Vagina (tissue), 2 donors: ENCODE measurements around the gene SAE1. TPM values are rescaled to one million over a fixed set of nuclear protein-coding genes. Genes with fewer than 3 reads are reported as not detected.

Source experiments
- DNase-seq, 2 donors: peaks; one replicate each; pipeline ENCODE4 v3.0.0-alpha.2; 2017; ENCODE audit errors: extremely low spot score in 2 of 2
- H3K27ac ChIP-seq: fragments of 200-600 bp; sonication (generic); one replicate; pipeline ENCODE4 v1.5.1; 2019
- H3K27me3 ChIP-seq: fragments of 200-600 bp; sonication (generic); one replicate; pipeline ENCODE4 v1.5.1; 2019
- H3K36me3 ChIP-seq, 2 donors: fragments of 200-600 bp; sonication (generic); one replicate each; pipeline ENCODE4 v1.5.1; 2017 to 2019
- H3K4me1 ChIP-seq: fragments of 200-600 bp; sonication (generic); one replicate; pipeline ENCODE4 v1.5.1; 2019
- H3K4me3 ChIP-seq, 2 donors: fragments of 200-600 bp; sonication (generic); 1 replicate in 1 of 2; 2 replicates in 1 of 2; pipeline ENCODE4 v1.5.1; 2016 to 2019
- H3K9me3 ChIP-seq: fragments of 200-600 bp; sonication (generic); one replicate; pipeline ENCODE4 v1.5.1; 2019
- POLR2A ChIP-seq, 2 donors: fragments of 450-650 bp; IDR thresholded peaks; one replicate each; pipeline ENCODE4 v1.6.1; 2017; ENCODE audit warnings: antibody characterized with exemption in 2 of 2, mild to moderate bottlenecking in 2 of 2, moderate library complexity in 2 of 2
- POLR2AphosphoS5 ChIP-seq, 2 donors: sonication (generic); formaldehyde crosslinking; IDR thresholded peaks; one replicate each; pipeline ENCODE4 v1.9.0; 2017; ENCODE audit warnings: antibody characterized with exemption in 2 of 2, mild to moderate bottlenecking in 2 of 2, low read depth in 1 of 2; ENCODE audit not compliant: insufficient read depth in 1 of 2
- intact Hi-C: fragments of 100-400 bp; cut with DNase I; formaldehyde crosslinking; loops from one replicate; pipeline ENCODE4 v1.15.1; 2023
- total RNA-seq: library from RNA; depleted of rRNA; stranded (reverse); fragments of >200 nt; gene quantifications from one replicate; pipeline ENCODE4 v1.2.3, GENCODE V29; 2016
- TF ChIP-seq, protein P1 (sequence below), 3 experiments: fragments of 450-650 bp in 2 of 3; fragments of 200-600 bp in 1 of 3; sonication (generic) in 1 of 3; IDR thresholded peaks; one replicate each; pipeline ENCODE4 v1.5.1; 2017 to 2019; ENCODE audit warnings: antibody characterized with exemption in 3 of 3, mild to moderate bottlenecking in 2 of 3, moderate library complexity in 2 of 3

Gene SAE1
- total RNA-seq, 1 donor from 2014 or later: 32.7 TPM

DNA sequence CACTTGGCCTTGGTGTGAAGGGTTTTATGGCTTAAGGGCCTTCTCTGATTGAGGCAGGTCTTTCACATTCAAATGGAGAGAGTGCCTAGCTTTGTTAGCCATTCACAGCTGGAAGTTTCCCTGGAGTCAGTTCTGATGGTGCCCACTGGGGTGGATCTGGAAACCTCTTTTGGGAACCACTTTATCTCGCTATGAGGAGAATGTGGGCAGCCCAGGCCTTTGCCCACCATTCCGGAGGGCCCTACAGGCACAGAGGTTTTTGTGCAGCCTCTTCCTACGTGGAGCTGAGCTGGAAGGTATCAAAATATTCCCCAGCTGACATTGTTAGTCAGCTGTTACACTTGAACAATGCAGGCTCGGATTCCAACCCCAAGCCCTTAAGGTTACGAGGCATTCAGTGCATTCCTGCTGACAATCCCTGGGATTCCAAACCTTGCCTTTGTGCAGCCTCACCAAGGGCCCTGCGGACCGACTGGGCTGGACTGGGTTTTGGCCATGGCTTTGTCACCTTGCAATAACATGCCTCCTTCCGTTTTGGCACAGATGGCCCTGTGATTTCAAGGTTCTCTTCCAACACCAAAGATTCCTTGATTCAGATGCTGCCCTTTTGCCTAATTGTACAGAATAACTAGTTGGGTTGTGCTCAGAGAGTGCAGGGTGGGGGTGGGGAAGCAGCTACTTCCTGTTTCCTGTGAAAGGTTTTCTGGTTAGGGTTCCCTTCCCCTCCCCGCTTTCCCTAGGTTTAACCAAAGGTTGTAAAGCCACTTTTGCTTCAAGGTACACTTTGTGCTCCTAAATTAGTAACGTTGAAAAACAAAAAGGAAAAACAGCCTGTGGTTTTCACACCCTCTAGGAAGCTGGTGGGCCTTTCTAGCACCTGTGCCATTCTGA lies 27.0 kb downstream of the SAE1 start:
- TF ChIP-seq POLR2A (IDR thresholded peaks at IDR 0.05) (no peak), POLR2AphosphoS5 (IDR thresholded peaks at IDR 0.05; ENCODE audit: insufficient read depth in 1 of 2, low read depth in 1 of 2) (peak; percentile 21 to 67)
- TF ChIP-seq, protein P1, sequence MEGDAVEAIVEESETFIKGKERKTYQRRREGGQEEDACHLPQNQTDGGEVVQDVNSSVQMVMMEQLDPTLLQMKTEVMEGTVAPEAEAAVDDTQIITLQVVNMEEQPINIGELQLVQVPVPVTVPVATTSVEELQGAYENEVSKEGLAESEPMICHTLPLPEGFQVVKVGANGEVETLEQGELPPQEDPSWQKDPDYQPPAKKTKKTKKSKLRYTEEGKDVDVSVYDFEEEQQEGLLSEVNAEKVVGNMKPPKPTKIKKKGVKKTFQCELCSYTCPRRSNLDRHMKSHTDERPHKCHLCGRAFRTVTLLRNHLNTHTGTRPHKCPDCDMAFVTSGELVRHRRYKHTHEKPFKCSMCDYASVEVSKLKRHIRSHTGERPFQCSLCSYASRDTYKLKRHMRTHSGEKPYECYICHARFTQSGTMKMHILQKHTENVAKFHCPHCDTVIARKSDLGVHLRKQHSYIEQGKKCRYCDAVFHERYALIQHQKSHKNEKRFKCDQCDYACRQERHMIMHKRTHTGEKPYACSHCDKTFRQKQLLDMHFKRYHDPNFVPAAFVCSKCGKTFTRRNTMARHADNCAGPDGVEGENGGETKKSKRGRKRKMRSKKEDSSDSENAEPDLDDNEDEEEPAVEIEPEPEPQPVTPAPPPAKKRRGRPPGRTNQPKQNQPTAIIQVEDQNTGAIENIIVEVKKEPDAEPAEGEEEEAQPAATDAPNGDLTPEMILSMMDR (IDR thresholded peaks at IDR 0.05): peak in 1 of 3 experiments; percentile 7
- Histone ChIP-seq H3K4me3 (no peak overlapping the region), H3K27ac (peak overlapping the region; percentile 59), H3K36me3 (peaks cover 0 to 25% of the 10 kb centered on the region in 2 donors), H3K9me3 (no peaks in the 10 kb centered on the region), H3K27me3 (no peaks in the 10 kb centered on the region), H3K4me1 (peaks cover 60% of the 10 kb centered on the region)
- intact Hi-C loops: no loop called here
- DNase-seq: no peak

GRCh38 chr19:47158367-47158791 lies 27.7 kb downstream of the SAE1 start:
- Histone ChIP-seq H3K9me3 (no peaks in the 10 kb centered on the region), H3K27ac (peak overlapping the region; percentile 59), H3K4me1 (peaks cover 54% of the 10 kb centered on the region), H3K36me3 (peaks cover 0 to 22% of the 10 kb centered on the region in 2 donors), H3K27me3 (no peaks in the 10 kb centered on the region), H3K4me3 (no peak overlapping the region)
- no peak for DNase-seq
- intact Hi-C loops: no loop called here
- TF ChIP-seq POLR2AphosphoS5 (IDR thresholded peaks at IDR 0.05; ENCODE audit: insufficient read depth in 1 of 2, low read depth in 1 of 2): peak in 1 of 2 donors; percentile 1
- TF ChIP-seq, protein P1 (IDR thresholded peaks at IDR 0.05): no peak

DNA sequence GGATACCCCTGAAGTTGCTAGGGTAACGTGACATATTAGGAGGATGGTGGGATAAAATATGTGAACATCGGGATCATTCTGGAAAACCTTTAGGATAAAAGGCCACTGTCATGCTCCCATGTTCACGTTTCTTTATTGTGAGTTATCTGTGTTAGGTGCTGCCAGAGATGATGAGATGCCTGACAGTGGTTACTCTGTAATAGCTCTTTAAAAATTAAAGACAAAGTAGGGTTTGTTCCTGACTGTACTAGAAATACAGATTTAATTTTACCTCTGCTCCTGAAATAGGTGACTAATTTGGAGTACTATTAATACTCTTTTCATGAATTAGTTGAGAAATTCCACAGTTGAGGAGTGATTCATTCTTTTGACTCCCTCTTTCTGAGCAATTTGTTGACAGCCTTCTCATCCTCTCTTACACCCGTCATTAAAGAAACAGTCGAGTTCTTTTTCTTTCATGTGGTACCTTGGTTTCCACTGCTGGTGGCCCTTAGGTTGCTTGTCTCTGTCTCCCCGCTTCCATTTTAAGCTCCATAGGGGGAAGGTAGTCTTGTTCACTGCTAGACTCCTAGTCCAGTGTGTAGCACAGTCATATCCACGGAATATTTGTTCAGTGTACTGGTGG lies 28.4 kb downstream of the SAE1 start:
- H3K27ac ChIP-seq: peak overlapping the region; percentile 59
- no peak overlapping the region for H3K4me3 ChIP-seq

GRCh38 chr19:47161876-47162489 lies 31.3 kb downstream of the SAE1 start:
- no peak overlapping the region for H3K4me3 ChIP-seq
- TF ChIP-seq POLR2A (IDR thresholded peaks at IDR 0.05): no peak
- TF ChIP-seq POLR2AphosphoS5 (IDR thresholded peaks at IDR 0.05; ENCODE audit: insufficient read depth in 1 of 2, low read depth in 1 of 2): no peak
- TF ChIP-seq, protein P1 (IDR thresholded peaks at IDR 0.05): no peak
- peaks cover 27% of the 10 kb centered on the region for H3K4me1 ChIP-seq
- intact Hi-C loops: no loop called here
- peaks cover 0 to 3% of the 10 kb centered on the region in 2 donors for H3K36me3 ChIP-seq
- DNase-seq: no peak
- H3K27ac ChIP-seq: no peak overlapping the region
- no peaks in the 10 kb centered on the region for H3K27me3 ChIP-seq
- no peaks in the 10 kb centered on the region for H3K9me3 ChIP-seq

More for the DNA sequence above, 28.4 kb downstream of the SAE1 start:
- no peak for TF ChIP-seq POLR2A (IDR thresholded peaks at IDR 0.05)
- TF ChIP-seq POLR2AphosphoS5 (IDR thresholded peaks at IDR 0.05; ENCODE audit: insufficient read depth in 1 of 2, low read depth in 1 of 2): peak in 1 of 2 donors; percentile 21
- intact Hi-C loops: no loop called here
- DNase-seq: no peak
- peaks cover 0 to 16% of the 10 kb centered on the region in 2 donors for H3K36me3 ChIP-seq
- peaks cover 48% of the 10 kb centered on the region for H3K4me1 ChIP-seq
- H3K9me3 ChIP-seq: no peaks in the 10 kb centered on the region
- H3K27me3 ChIP-seq: no peaks in the 10 kb centered on the region

- intact Hi-C loops: no loop called here
- Histone ChIP-seq H3K4me3 (no peak overlapping the region), H3K4me1 (no peaks in the 10 kb centered on the region), H3K9me3 (no peaks in the 10 kb centered on the region), H3K36me3 (peaks cover 0 to 44% of the 10 kb centered on the region in 2 donors), H3K27me3 (no peaks in the 10 kb centered on the region), H3K27ac (no peak overlapping the region)
- TF ChIP-seq POLR2A (IDR thresholded peaks at IDR 0.05) (no peak), POLR2AphosphoS5 (IDR thresholded peaks at IDR 0.05; ENCODE audit: insufficient read depth in 1 of 2, low read depth in 1 of 2) (no peak)
- TF ChIP-seq, protein P1 (IDR thresholded peaks at IDR 0.05): no peak
- no peak for DNase-seq
Measured at GRCh38 chr19:47168065-47168464, 37.4 kb downstream of the SAE1 start.
